Measurements from ENCODE around the gene BBIP1. TPM values are rescaled to one million over a fixed set of nuclear protein-coding genes. Genes with fewer than 3 reads are reported as not detected.
"Not testable (repeated sequence)": the region's sequence is repeated elsewhere in the genome, so short reads cannot be mapped to it uniquely, and the experiment has no call there.

The BBIP1 gene
- total RNA-seq, 1 experiment from 2014 or later: 12.3 TPM

- no peak for DNase-seq (ENCODE audit: low read depth)
- in situ Hi-C loops (cut with HindIII; ENCODE audit: low pct_unique_long_range_greater_than_20kb, low sequenced_read_pairs): no loop called here
Measured at GRCh38 chr10:110931769-110932381, 12.9 kb upstream of the BBIP1 start.

- in situ Hi-C loops (cut with HindIII; ENCODE audit: low pct_unique_long_range_greater_than_20kb, low sequenced_read_pairs): no loop called here
- DNase-seq (ENCODE audit: low read depth): no peak
Measured at GRCh38 chr10:110927461-110927860, 8.5 kb upstream of the BBIP1 start.

- DNase-seq (ENCODE audit: low read depth): peak; percentile 68
- in situ Hi-C loops (cut with HindIII; ENCODE audit: low pct_unique_long_range_greater_than_20kb, low sequenced_read_pairs): no loop called here
Measured at GRCh38 chr10:110923856-110924493, 5.0 kb upstream of the BBIP1 start.

GRCh38 chr10:110919971-110920881 is 1.2 kb upstream of the BBIP1 start:
- in situ Hi-C loops (cut with HindIII; ENCODE audit: low pct_unique_long_range_greater_than_20kb, low sequenced_read_pairs): no loop called here
- DNase-seq (ENCODE audit: low read depth): peak; percentile 67

- no peak for DNase-seq (ENCODE audit: low read depth)
- in situ Hi-C loops (cut with HindIII; ENCODE audit: low pct_unique_long_range_greater_than_20kb, low sequenced_read_pairs): no loop called here
Measured at GRCh38 chr10:110919349-110919931, 460 bp upstream of the BBIP1 start, which contains the start of gene SHOC2. SHOC2 (plus strand) TSS chr10:110919604; CDS start chr10:110964359, 44,755 bp downstream.

GRCh38 chr10:110918269-110918642 is 724 bp downstream of the BBIP1 start:
- DNase-seq (ENCODE audit: low read depth): no peak
- in situ Hi-C loops (cut with HindIII; ENCODE audit: low pct_unique_long_range_greater_than_20kb, low sequenced_read_pairs): no loop called here

GRCh38 chr10:110916554-110917346 is 2.2 kb downstream of the BBIP1 start:
- peak; percentile 82 for DNase-seq (ENCODE audit: low read depth)
- in situ Hi-C loops (cut with HindIII; ENCODE audit: low pct_unique_long_range_greater_than_20kb, low sequenced_read_pairs): no loop called here

GRCh38 chr10:110915600-110915999 is 3.4 kb downstream of the BBIP1 start:
- DNase-seq (ENCODE audit: low read depth); in situ Hi-C loops (cut with HindIII; ENCODE audit: low pct_unique_long_range_greater_than_20kb, low sequenced_read_pairs): not testable (repeated sequence)

GRCh38 chr10:110915035-110915434 is 3.9 kb downstream of the BBIP1 start:
- peak; percentile 74 for DNase-seq (ENCODE audit: low read depth)
- in situ Hi-C loops (cut with HindIII; ENCODE audit: low pct_unique_long_range_greater_than_20kb, low sequenced_read_pairs): no loop called here

GRCh38 chr10:110914431-110914830 is 4.5 kb downstream of the BBIP1 start:
- no peak for DNase-seq (ENCODE audit: low read depth)
- in situ Hi-C loops (cut with HindIII; ENCODE audit: low pct_unique_long_range_greater_than_20kb, low sequenced_read_pairs): no loop called here

- DNase-seq (ENCODE audit: low read depth): no peak
Measured at GRCh38 chr10:110912374-110912773, 6.6 kb downstream of the BBIP1 start.

GRCh38 chr10:110910138-110910537 is 8.8 kb downstream of the BBIP1 start:
- in situ Hi-C loops (cut with HindIII; ENCODE audit: low pct_unique_long_range_greater_than_20kb, low sequenced_read_pairs): no loop called here
- DNase-seq (ENCODE audit: low read depth): no peak

More at GRCh38 chr10:110912374-110912773, 6.6 kb downstream of the BBIP1 start:
- in situ Hi-C loops (cut with HindIII; ENCODE audit: low pct_unique_long_range_greater_than_20kb, low sequenced_read_pairs): no loop called here

- in situ Hi-C loops (cut with HindIII; ENCODE audit: low pct_unique_long_range_greater_than_20kb, low sequenced_read_pairs): no loop called here
- DNase-seq (ENCODE audit: low read depth): no peak
Measured at GRCh38 chr10:110903280-110904278, 15.4 kb downstream of the BBIP1 start.

- in situ Hi-C loops (cut with HindIII; ENCODE audit: low pct_unique_long_range_greater_than_20kb, low sequenced_read_pairs): no loop called here
- peak; percentile 50 for DNase-seq (ENCODE audit: low read depth)
Measured at GRCh38 chr10:110901954-110902819, 16.8 kb downstream of the BBIP1 start.

GRCh38 chr10:110900983-110901382 is 18.0 kb downstream of the BBIP1 start:
- no peak for DNase-seq (ENCODE audit: low read depth)
- in situ Hi-C loops (cut with HindIII; ENCODE audit: low pct_unique_long_range_greater_than_20kb, low sequenced_read_pairs): no loop called here

GRCh38 chr10:110898391-110898790 is 20.6 kb downstream of the BBIP1 start:
- no peak for DNase-seq (ENCODE audit: low read depth)
- in situ Hi-C loops (cut with HindIII; ENCODE audit: low pct_unique_long_range_greater_than_20kb, low sequenced_read_pairs): no loop called here
